ENCODE results near the gene SKI.
"Not testable (repeated sequence)": the region's sequence is repeated elsewhere in the genome, so short reads cannot be mapped to it uniquely, and the experiment has no call there.

The SKI gene

GRCh38 chr1:2248854-2249558 is 20.9 kb downstream of the SKI start:
- no peak for DNase-seq

GRCh38 chr1:2249559-2249906 is 21.4 kb downstream of the SKI start:
- DNase-seq: no peak

GRCh38 chr1:2250721-2251281 is 22.7 kb downstream of the SKI start:
- DNase-seq: no peak

GRCh38 chr1:2251363-2251762 is 23.2 kb downstream of the SKI start:
- DNase-seq: no peak

GRCh38 chr1:2251786-2252185 is 23.7 kb downstream of the SKI start:
- no peak for DNase-seq

- no peak for DNase-seq
These were observed 24.3 kb downstream of the SKI start for GRCh38 chr1:2252423-2252822.

- no peak for DNase-seq
These were observed 25.1 kb downstream of the SKI start for GRCh38 chr1:2253036-2253796.

- DNase-seq: no peak
These were observed 25.8 kb downstream of the SKI start for GRCh38 chr1:2253797-2254480.

- no peak for DNase-seq
These were observed 26.9 kb downstream of the SKI start for GRCh38 chr1:2255047-2255419.

GRCh38 chr1:2255420-2256369 is 27.6 kb downstream of the SKI start:
- peak; percentile 74 for DNase-seq

GRCh38 chr1:2256435-2257244 is 28.5 kb downstream of the SKI start:
- DNase-seq: no peak

- DNase-seq: no peak
These were observed 29.1 kb downstream of the SKI start for GRCh38 chr1:2257245-2257627.

- no peak for DNase-seq
These were observed 30.1 kb downstream of the SKI start for GRCh38 chr1:2258122-2258681.

- DNase-seq: peak; percentile 62
These were observed 30.9 kb downstream of the SKI start for GRCh38 chr1:2258996-2259395.

GRCh38 chr1:2259668-2260402 is 31.7 kb downstream of the SKI start:
- DNase-seq: no peak

GRCh38 chr1:2260470-2260869 is 32.4 kb downstream of the SKI start:
- not testable (repeated sequence) for DNase-seq

GRCh38 chr1:2260917-2261316 is 32.8 kb downstream of the SKI start:
- no peak for DNase-seq

GRCh38 chr1:2261476-2262395 is 33.6 kb downstream of the SKI start:
- DNase-seq: not testable (repeated sequence)

GRCh38 chr1:2266301-2266975 is 38.3 kb downstream of the SKI start:
- DNase-seq: no peak
